ENCODE results near the gene DPYSL4. TPM values are rescaled to one million over a fixed set of nuclear protein-coding genes. Genes with fewer than 3 reads are reported as not detected.
"Not testable (repeated sequence)": the region's sequence is repeated elsewhere in the genome, so short reads cannot be mapped to it uniquely, and the experiment has no call there.

Gene DPYSL4
- total and polyA plus RNA-seq, 2 experiments from 2014 or later = 10.6 to 23.9 TPM

GRCh38 chr10:132220996-132221395, 34.2 kb downstream of the DPYSL4 start:
- H3K4me3 ChIP-seq; H3K4me2 ChIP-seq; H3K4me1 ChIP-seq (ENCODE audit: insufficient read depth); ATAC-seq; H3K27ac ChIP-seq (ENCODE audit: low read depth); H3K27me3 Mint-ChIP-seq (ENCODE audit: insufficient read depth, low read depth, poor library complexity); H3K4me1 Mint-ChIP-seq; H3K27ac Mint-ChIP-seq; H3F3A ChIP-seq (replicated peaks; ENCODE audit: low read depth); H2AFZ ChIP-seq; H3K9me2 ChIP-seq (ENCODE audit: insufficient read depth); H3K36me3 ChIP-seq (ENCODE audit: insufficient read depth); H3K4me3 Mint-ChIP-seq; DNase-seq (ENCODE audit: low spot score); H3K79me2 ChIP-seq (replicated peaks; ENCODE audit: insufficient read depth); H4K20me1 ChIP-seq (replicated peaks; ENCODE audit: insufficient read depth); H3K27me3 ChIP-seq (ENCODE audit: insufficient read depth): not testable (repeated sequence)
- peaks cover 33% of the 10 kb centered on the region for H3K36me3 Mint-ChIP-seq (ENCODE audit: low read depth)
- peaks cover 33% of the 10 kb centered on the region for H3K9me3 Mint-ChIP-seq

DNA sequence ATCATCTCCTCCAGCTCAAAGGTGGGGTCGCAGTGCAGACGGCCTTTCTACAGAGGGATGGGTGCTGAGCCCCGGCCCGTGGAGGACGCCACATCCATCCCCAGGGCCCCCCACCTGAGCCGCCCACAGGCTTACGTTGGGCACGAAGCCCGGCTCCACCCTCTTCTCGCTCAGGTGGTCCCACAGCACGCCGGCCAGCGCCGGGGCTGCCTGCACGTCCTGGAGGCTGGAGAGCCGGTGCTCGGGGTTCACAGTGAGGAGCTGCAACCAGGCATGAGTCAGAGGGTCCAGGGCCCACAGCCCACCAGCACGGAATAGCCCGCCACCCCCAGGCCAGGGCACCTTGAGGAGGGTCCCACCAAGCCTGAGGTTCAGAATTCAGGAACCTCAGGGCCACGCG, 36.0 kb downstream of the DPYSL4 start:
- H3K4me1 ChIP-seq (ENCODE audit: insufficient read depth) = no peaks in the 10 kb centered on the region
- H3K27me3 ChIP-seq (ENCODE audit: insufficient read depth) = no peaks in the 10 kb centered on the region
- no peaks in the 10 kb centered on the region for H3F3A ChIP-seq (replicated peaks; ENCODE audit: low read depth)
- no peak overlapping the region for H3K4me2 ChIP-seq
- H3K9me3 Mint-ChIP-seq = peaks cover 17% of the 10 kb centered on the region
- H4K20me1 ChIP-seq (replicated peaks; ENCODE audit: insufficient read depth) = no peaks in the 10 kb centered on the region
- H3K27ac ChIP-seq (ENCODE audit: low read depth) = no peak overlapping the region
- H3K9me2 ChIP-seq (ENCODE audit: insufficient read depth) = no peaks in the 10 kb centered on the region
- no peak overlapping the region for H2AFZ ChIP-seq
- DNase-seq (ENCODE audit: low spot score) (no peak), ATAC-seq (peak; percentile 10)
- H3K27ac Mint-ChIP-seq = no peak overlapping the region
- H3K79me2 ChIP-seq (replicated peaks; ENCODE audit: insufficient read depth) = no peaks in the 10 kb centered on the region
- H3K4me3 ChIP-seq = no peak overlapping the region
- H3K36me3 ChIP-seq (ENCODE audit: insufficient read depth) = no peaks in the 10 kb centered on the region
- peaks cover 19% of the 10 kb centered on the region for H3K36me3 Mint-ChIP-seq (ENCODE audit: low read depth)
- peaks cover 4% of the 10 kb centered on the region for H3K27me3 Mint-ChIP-seq (ENCODE audit: insufficient read depth, low read depth, poor library complexity)
- no peaks in the 10 kb centered on the region for H3K4me1 Mint-ChIP-seq
- no peak overlapping the region for H3K4me3 Mint-ChIP-seq
- TF ChIP-seq JUNB (IDR thresholded peaks at IDR 0.05; ENCODE audit: unreplicated experiment) (no peak), EZH2 (IDR thresholded peaks at IDR 0.05; ENCODE audit: low read depth, unreplicated experiment) (no peak), CTCF (conservative IDR thresholded peaks at IDR 0.05; ENCODE audit: low read depth in 2 of 2) (no peak), POLR2AphosphoS5 (IDR thresholded peaks at IDR 0.05; ENCODE audit: low read depth) (no peak), ZNF331 (CRISPR knock-in tag; IDR thresholded peaks at IDR 0.05; ENCODE audit: low read depth) (no peak), EZH2phosphoT487 (IDR thresholded peaks at IDR 0.05; ENCODE audit: unreplicated experiment) (no peak), ZNF114 (CRISPR knock-in tag; IDR thresholded peaks at IDR 0.05) (no peak)
- TF ChIP-seq, protein P1, sequence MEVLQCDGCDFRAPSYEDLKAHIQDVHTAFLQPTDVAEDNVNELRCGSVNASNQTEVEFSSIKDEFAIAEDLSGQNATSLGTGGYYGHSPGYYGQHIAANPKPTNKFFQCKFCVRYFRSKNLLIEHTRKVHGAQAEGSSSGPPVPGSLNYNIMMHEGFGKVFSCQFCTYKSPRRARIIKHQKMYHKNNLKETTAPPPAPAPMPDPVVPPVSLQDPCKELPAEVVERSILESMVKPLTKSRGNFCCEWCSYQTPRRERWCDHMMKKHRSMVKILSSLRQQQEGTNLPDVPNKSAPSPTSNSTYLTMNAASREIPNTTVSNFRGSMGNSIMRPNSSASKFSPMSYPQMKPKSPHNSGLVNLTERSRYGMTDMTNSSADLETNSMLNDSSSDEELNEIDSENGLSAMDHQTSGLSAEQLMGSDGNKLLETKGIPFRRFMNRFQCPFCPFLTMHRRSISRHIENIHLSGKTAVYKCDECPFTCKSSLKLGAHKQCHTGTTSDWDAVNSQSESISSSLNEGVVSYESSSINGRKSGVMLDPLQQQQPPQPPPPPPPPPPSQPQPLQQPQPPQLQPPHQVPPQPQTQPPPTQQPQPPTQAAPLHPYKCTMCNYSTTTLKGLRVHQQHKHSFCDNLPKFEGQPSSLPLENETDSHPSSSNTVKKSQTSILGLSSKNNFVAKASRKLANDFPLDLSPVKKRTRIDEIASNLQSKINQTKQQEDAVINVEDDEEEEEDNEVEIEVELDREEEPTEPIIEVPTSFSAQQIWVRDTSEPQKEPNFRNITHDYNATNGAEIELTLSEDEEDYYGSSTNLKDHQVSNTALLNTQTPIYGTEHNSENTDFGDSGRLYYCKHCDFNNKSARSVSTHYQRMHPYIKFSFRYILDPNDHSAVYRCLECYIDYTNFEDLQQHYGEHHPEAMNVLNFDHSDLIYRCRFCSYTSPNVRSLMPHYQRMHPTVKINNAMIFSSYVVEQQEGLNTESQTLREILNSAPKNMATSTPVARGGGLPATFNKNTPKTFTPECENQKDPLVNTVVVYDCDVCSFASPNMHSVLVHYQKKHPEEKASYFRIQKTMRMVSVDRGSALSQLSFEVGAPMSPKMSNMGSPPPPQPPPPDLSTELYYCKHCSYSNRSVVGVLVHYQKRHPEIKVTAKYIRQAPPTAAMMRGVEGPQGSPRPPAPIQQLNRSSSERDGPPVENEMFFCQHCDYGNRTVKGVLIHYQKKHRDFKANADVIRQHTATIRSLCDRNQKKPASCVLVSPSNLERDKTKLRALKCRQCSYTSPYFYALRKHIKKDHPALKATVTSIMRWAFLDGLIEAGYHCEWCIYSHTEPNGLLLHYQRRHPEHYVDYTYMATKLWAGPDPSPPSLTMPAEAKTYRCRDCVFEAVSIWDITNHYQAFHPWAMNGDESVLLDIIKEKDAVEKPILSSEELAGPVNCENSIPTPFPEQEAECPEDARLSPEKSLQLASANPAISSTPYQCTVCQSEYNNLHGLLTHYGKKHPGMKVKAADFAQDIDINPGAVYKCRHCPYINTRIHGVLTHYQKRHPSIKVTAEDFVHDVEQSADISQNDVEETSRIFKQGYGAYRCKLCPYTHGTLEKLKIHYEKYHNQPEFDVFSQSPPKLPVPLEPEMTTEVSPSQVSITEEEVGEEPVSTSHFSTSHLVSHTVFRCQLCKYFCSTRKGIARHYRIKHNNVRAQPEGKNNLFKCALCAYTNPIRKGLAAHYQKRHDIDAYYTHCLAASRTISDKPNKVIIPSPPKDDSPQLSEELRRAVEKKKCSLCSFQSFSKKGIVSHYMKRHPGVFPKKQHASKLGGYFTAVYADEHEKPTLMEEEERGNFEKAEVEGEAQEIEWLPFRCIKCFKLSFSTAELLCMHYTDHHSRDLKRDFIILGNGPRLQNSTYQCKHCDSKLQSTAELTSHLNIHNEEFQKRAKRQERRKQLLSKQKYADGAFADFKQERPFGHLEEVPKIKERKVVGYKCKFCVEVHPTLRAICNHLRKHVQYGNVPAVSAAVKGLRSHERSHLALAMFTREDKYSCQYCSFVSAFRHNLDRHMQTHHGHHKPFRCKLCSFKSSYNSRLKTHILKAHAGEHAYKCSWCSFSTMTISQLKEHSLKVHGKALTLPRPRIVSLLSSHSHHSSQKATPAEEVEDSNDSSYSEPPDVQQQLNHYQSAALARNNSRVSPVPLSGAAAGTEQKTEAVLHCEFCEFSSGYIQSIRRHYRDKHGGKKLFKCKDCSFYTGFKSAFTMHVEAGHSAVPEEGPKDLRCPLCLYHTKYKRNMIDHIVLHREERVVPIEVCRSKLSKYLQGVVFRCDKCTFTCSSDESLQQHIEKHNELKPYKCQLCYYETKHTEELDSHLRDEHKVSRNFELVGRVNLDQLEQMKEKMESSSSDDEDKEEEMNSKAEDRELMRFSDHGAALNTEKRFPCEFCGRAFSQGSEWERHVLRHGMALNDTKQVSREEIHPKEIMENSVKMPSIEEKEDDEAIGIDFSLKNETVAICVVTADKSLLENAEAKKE (CRISPR knock-in tag; IDR thresholded peaks at IDR 0.05) = no peak
- TF ChIP-seq, protein P2, sequence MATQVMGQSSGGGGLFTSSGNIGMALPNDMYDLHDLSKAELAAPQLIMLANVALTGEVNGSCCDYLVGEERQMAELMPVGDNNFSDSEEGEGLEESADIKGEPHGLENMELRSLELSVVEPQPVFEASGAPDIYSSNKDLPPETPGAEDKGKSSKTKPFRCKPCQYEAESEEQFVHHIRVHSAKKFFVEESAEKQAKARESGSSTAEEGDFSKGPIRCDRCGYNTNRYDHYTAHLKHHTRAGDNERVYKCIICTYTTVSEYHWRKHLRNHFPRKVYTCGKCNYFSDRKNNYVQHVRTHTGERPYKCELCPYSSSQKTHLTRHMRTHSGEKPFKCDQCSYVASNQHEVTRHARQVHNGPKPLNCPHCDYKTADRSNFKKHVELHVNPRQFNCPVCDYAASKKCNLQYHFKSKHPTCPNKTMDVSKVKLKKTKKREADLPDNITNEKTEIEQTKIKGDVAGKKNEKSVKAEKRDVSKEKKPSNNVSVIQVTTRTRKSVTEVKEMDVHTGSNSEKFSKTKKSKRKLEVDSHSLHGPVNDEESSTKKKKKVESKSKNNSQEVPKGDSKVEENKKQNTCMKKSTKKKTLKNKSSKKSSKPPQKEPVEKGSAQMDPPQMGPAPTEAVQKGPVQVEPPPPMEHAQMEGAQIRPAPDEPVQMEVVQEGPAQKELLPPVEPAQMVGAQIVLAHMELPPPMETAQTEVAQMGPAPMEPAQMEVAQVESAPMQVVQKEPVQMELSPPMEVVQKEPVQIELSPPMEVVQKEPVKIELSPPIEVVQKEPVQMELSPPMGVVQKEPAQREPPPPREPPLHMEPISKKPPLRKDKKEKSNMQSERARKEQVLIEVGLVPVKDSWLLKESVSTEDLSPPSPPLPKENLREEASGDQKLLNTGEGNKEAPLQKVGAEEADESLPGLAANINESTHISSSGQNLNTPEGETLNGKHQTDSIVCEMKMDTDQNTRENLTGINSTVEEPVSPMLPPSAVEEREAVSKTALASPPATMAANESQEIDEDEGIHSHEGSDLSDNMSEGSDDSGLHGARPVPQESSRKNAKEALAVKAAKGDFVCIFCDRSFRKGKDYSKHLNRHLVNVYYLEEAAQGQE (IDR thresholded peaks at IDR 0.05; ENCODE audit: unreplicated experiment) = no peak
- TF ChIP-seq, protein P3, sequence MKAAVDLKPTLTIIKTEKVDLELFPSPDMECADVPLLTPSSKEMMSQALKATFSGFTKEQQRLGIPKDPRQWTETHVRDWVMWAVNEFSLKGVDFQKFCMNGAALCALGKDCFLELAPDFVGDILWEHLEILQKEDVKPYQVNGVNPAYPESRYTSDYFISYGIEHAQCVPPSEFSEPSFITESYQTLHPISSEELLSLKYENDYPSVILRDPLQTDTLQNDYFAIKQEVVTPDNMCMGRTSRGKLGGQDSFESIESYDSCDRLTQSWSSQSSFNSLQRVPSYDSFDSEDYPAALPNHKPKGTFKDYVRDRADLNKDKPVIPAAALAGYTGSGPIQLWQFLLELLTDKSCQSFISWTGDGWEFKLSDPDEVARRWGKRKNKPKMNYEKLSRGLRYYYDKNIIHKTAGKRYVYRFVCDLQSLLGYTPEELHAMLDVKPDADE (IDR thresholded peaks at IDR 0.05) = no peak

All from GM23338 (cell line).